SK-N-SH treated with all-trans-retinoic acid at 6 μM for 48 hours (cell line): Measurements from ENCODE around the gene GNB2.

Source experiments
- ATAC-seq: fragments of 200-7000 bp; cut with Tn5 transposase; 3 replicates; pipeline ENCODE4 v1.9.1; 2020; ENCODE audit warnings: mild to moderate bottlenecking, moderate library complexity
- ARNTL ChIP-seq: fragments of 450-650 bp; formaldehyde crosslinking; IDR thresholded peaks from 2 replicates; pipeline ENCODE4 v1.5.0; 2020; ENCODE audit warnings: low read depth, mild to moderate bottlenecking, moderate library complexity, borderline replicate concordance
- BACH2 ChIP-seq: fragments of 250-450 bp; sonication (Bioruptor Pico); IDR thresholded peaks from 2 replicates; pipeline ENCODE4 v1.9.0; 2021; ENCODE audit warnings: mild to moderate bottlenecking, borderline replicate concordance
- CSDC2 ChIP-seq: fragments of 250-450 bp; sonication (Bioruptor Pico); IDR thresholded peaks from 2 replicates; pipeline ENCODE4 v1.5.0; 2020; ENCODE audit warnings: mild to moderate bottlenecking, moderate library complexity
- ESRRG ChIP-seq: fragments of 250-450 bp; sonication (Bioruptor Pico); IDR thresholded peaks from 2 replicates; pipeline ENCODE4 v1.6.1; 2021; ENCODE audit warnings: mild to moderate bottlenecking
- GLIS3 ChIP-seq: fragments of 250-450 bp; sonication (Bioruptor Pico); IDR thresholded peaks from 2 replicates; pipeline ENCODE4 v1.5.0; 2020; ENCODE audit warnings: mild to moderate bottlenecking, moderate library complexity
- ISL1 ChIP-seq: fragments of 250-450 bp; sonication (Bioruptor Pico); IDR thresholded peaks from 2 replicates; pipeline ENCODE4 v2.1.2; 2022; ENCODE audit warnings: mild to moderate bottlenecking, moderate library complexity
- OSR1 ChIP-seq: fragments of 250-450 bp; sonication (Bioruptor Pico); IDR thresholded peaks from 2 replicates; pipeline ENCODE4 v1.8.0; 2022; ENCODE audit warnings: moderate library complexity, mild to moderate bottlenecking, inconsistent platforms
- PATZ1 ChIP-seq: fragments of 250-450 bp; sonication (Bioruptor Pico); IDR thresholded peaks from 2 replicates; pipeline ENCODE4 v1.8.0; 2020; ENCODE audit warnings: mild to moderate bottlenecking, moderate library complexity, borderline replicate concordance
- POU6F1 ChIP-seq: fragments of 250-450 bp; sonication (Bioruptor Pico); IDR thresholded peaks from 2 replicates; pipeline ENCODE4 v1.8.0; 2021; ENCODE audit warnings: low read depth, mild to moderate bottlenecking, moderate library complexity, borderline replicate concordance
- PPARA ChIP-seq: fragments of 250-450 bp; sonication (Bioruptor Pico); IDR thresholded peaks from 2 replicates; pipeline ENCODE4 v1.5.0; 2020; ENCODE audit warnings: mild to moderate bottlenecking, borderline replicate concordance
- SNAI2 ChIP-seq: fragments of 250-450 bp; sonication (Bioruptor Pico); IDR thresholded peaks from 2 replicates; pipeline ENCODE4 v1.5.0; 2020; ENCODE audit warnings: mild to moderate bottlenecking, moderate library complexity
- TCF4 ChIP-seq: fragments of 250-450 bp; sonication (Bioruptor Pico); IDR thresholded peaks from 2 replicates; pipeline ENCODE4 v1.8.0; 2021; ENCODE audit warnings: mild to moderate bottlenecking, moderate library complexity, borderline replicate concordance
- TOX ChIP-seq: fragments of 250-450 bp; sonication (Bioruptor Pico); IDR thresholded peaks from 2 replicates; pipeline ENCODE4 v1.8.0; 2021; ENCODE audit warnings: mild to moderate bottlenecking, moderate library complexity, borderline replicate concordance
- TSHZ2 ChIP-seq: fragments of 250-450 bp; sonication (Bioruptor Pico); IDR thresholded peaks from 2 replicates; pipeline ENCODE4 v1.5.0; 2020; ENCODE audit warnings: mild to moderate bottlenecking, moderate library complexity
- ZC3H10 ChIP-seq: fragments of 250-450 bp; sonication (Bioruptor Pico); IDR thresholded peaks from 2 replicates; pipeline ENCODE4 v1.5.1; 2021; ENCODE audit warnings: mild to moderate bottlenecking, moderate library complexity
- ZFP3 ChIP-seq: fragments of 250-450 bp; sonication (Bioruptor Pico); IDR thresholded peaks from 2 replicates; pipeline ENCODE4 v1.5.0; 2020; ENCODE audit warnings: mild to moderate bottlenecking, moderate library complexity
- ZFP30 ChIP-seq: fragments of 450-650 bp; formaldehyde crosslinking; IDR thresholded peaks from 2 replicates; pipeline ENCODE4 v1.5.0; 2022; ENCODE audit warnings: mild to moderate bottlenecking, moderate library complexity
- ZNF565 ChIP-seq: fragments of 450-650 bp; formaldehyde crosslinking; conservative IDR thresholded peaks from 2 replicates; pipeline ENCODE4 v1.5.0; 2020; ENCODE audit warnings: low read depth, mild to moderate bottlenecking, moderate library complexity
- ZNF70 ChIP-seq: fragments of 450-650 bp; formaldehyde crosslinking; IDR thresholded peaks from 2 replicates; pipeline ENCODE4 v1.5.0; 2020; ENCODE audit warnings: mild to moderate bottlenecking, moderate library complexity
- ZNF8 ChIP-seq: fragments of 450-650 bp; formaldehyde crosslinking; IDR thresholded peaks from 2 replicates; pipeline ENCODE4 v1.5.0; 2020; ENCODE audit warnings: mild to moderate bottlenecking, moderate library complexity

Gene GNB2

GRCh38 chr7:100685631-100686145 lies 12.1 kb downstream of the GNB2 start:
- no peak for ATAC-seq

GRCh38 chr7:100686201-100686821 lies 12.8 kb downstream of the GNB2 start:
- no peak for TF ChIP-seq TSHZ2 (CRISPR knock-in tag)
- no peak for TF ChIP-seq ZC3H10 (CRISPR knock-in tag)
- TF ChIP-seq CSDC2 (CRISPR knock-in tag) = no peak
- no peak for TF ChIP-seq ZNF565 (CRISPR knock-in tag)
- no peak for TF ChIP-seq PPARA
- TF ChIP-seq ISL1 (CRISPR knock-in tag) = no peak
- TF ChIP-seq PATZ1 (CRISPR knock-in tag) = no peak
- TF ChIP-seq TOX (CRISPR knock-in tag) = no peak
- TF ChIP-seq POU6F1 (CRISPR knock-in tag) = no peak
- TF ChIP-seq ARNTL = no peak
- no peak for ATAC-seq

More at GRCh38 chr7:100685631-100686145, 12.1 kb downstream of the GNB2 start:
- TF ChIP-seq ESRRG (CRISPR knock-in tag) (no peak), ARNTL (no peak), TOX (CRISPR knock-in tag) (no peak), PATZ1 (CRISPR knock-in tag) (no peak), TCF4 (CRISPR knock-in tag) (no peak)

- TF ChIP-seq ZNF70 (no peak), TCF4 (CRISPR knock-in tag) (no peak), TSHZ2 (CRISPR knock-in tag) (no peak), ZC3H10 (CRISPR knock-in tag) (no peak), GLIS3 (no peak), PPARA (no peak), ZNF8 (no peak), OSR1 (no peak), ZFP30 (no peak), BACH2 (CRISPR knock-in tag) (no peak), ZFP3 (CRISPR knock-in tag) (no peak), SNAI2 (no peak), PATZ1 (CRISPR knock-in tag) (no peak), TOX (CRISPR knock-in tag) (no peak)
- TF ChIP-seq, all 23 proteins: peak for 0
Observed at GRCh38 chr7:100686822-100687211, 13.3 kb downstream of the GNB2 start.

More at GRCh38 chr7:100686822-100687211, 13.3 kb downstream of the GNB2 start:
- ATAC-seq = no peak
